GM12865 (cell line): Measurements from ENCODE around the gene RAPGEF2.
A peak's percentile ranks its signal among the peaks of the same experiment; 100 is the strongest.
"Not testable (repeated sequence)": the region's sequence is repeated elsewhere in the genome, so short reads cannot be mapped to it uniquely, and the experiment has no call there.

ENCODE experiments used
- DNase-seq: peaks from one replicate; pipeline ENCODE4 v3.0.0; 2010; ENCODE audit warnings: low read depth
- H3K4me3 ChIP-seq: 2 replicates; pipeline ENCODE4 v1.5.1; 2011; ENCODE audit warnings: mild to moderate bottlenecking, low read depth, low read length, control low read depth
- CTCF ChIP-seq: IDR thresholded peaks from 2 replicates; pipeline ENCODE4 v1.5.1; 2011; ENCODE audit warnings: low read length, control low read depth, low read depth, inconsistent platforms; ENCODE audit not compliant: insufficient read depth; ENCODE audit errors: missing control alignments

RAPGEF2 gene

DNA sequence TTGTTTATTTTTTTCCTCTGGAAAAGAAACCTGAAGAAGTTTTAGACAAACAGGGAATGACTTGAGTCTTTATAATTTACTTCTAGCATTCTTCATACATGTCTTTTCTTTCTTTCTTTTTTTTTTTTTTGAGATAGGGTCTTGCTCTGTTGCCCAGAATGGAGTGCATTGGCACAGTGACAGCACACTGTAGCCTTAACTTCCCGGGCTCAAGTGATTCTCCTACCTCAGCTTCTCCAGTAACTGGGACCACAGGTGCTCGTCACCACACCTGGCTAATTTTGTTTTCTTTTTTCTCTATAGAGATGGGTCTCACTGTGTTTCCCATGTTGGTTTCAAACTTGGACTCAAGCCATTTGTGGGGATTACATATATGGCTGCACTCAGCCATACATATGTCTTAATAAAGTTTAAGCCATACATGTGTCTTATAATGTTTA is 71.8 kb downstream of the RAPGEF2 start:
- TF ChIP-seq CTCF = no peak
- no peak overlapping the region for H3K4me3 ChIP-seq
- DNase-seq = no peak

DNA sequence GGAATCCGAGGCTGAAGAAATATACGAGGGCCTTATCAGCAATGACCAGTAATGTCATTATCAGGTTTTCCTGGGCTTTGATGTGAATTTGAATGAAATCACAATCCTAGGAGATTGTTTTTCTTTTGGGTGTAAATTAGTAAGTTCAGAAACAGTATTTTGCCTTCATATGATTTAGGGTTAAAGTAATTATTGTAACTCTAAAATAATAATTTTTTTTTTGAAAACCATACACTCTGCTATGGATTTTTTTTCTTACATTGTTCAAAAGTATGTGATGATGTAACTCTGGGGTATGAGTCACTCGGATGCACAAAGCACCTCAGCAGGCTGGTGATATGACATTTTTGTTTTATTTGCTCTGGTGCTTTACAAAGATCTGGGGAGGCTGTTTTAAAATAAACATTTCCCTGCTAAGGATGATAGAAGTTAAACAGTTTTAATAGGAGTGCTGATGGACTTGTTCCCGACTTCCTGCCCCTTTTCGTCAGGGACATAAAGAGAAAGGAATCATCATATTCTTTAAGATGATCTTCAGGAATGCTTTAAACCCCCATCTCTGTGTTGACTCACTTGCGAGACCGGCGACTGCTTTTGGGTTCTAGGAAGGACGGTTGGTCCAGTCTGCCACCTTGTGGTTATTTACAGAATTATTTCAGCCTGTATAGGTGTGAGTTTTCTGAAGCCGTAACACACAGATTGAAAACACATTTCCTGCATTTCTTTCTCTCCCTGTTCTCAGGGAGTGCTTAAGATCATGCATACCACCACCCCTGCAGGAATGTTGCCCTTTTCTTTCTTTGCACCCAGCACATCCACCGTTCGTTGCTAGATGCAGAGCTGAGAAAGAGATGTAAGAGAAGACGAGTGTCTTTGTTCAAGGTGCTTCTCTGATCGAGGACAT is 72.5 kb downstream of the RAPGEF2 start:
- no peak overlapping the region for H3K4me3 ChIP-seq
- peak; percentile 60 for TF ChIP-seq CTCF
- peak; percentile 87 for DNase-seq

DNA sequence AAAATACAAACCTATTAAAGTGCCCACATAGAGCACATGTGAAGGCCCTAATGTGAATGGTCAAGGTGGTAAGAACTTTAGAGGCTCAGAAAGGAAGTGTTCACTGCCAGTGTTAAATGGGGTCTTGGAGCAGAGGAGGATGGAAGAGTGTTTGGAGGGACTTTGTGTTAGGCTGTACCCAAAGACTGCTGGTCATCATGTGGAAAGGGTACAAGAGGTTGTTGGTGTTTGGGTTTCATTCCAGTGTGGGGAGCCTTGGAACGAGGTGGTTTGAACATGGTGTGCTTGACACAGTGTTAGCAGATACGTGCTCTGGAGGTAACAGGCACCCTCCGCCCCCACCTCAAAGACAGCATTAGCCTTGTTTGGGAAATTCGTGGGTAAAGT is 73.1 kb downstream of the RAPGEF2 start:
- no peak overlapping the region for H3K4me3 ChIP-seq
- no peak for DNase-seq
- no peak for TF ChIP-seq CTCF

- no peak overlapping the region for H3K4me3 ChIP-seq
- peak; percentile 29 for DNase-seq
- TF ChIP-seq CTCF = no peak
Measured at GRCh38 chr4:159177265-159178150, 74.6 kb downstream of the RAPGEF2 start.

GRCh38 chr4:159178151-159178546 is 75.3 kb downstream of the RAPGEF2 start:
- no peak for DNase-seq
- no peak for TF ChIP-seq CTCF
- H3K4me3 ChIP-seq = no peak overlapping the region

DNA sequence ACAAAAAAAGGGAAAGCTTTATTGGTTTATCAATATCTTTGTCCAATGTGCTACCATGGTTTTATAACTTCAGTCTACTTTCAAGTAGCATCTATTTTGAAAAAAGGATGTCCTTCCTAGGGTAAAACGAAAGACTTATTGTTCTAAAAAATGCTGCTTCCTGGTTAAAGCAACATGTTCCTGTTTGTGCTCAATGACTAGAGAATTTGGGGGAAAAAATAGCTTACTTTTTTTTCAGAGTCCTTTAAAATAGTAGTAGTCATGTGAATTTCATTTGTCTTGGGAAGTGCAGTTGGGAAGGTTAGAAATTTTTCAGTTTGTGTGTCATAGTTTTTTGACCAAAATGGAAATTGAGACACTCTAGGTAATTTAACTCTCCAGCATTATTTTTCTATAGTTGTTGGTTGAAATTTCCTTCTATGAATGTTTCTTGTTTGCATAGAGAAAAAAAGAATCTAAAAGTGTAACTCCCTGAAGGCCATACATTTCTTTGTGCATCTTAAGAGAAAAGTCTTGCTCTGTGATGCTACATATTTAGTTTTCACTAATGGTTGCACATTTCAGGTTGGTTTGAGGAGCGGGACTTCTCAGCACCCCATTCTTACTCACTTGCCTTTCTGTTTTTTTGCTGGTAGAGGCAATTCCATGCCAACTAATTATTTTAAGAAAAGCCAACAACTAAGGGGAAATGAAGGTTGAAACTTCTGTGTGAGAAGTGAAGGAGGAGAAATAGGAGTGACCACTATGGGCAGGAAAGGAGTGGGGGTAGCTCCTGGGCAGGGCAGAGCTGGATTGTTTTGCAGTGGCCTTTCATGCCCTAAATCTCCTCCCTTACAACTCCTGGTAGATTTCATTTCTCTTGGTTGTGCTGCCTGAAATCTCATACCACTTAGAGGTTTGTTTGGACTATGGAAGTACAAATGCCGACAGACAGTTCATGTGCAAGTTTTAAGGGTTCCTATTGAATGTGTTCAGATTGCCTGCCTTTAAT is 76.4 kb downstream of the RAPGEF2 start:
- no peak for TF ChIP-seq CTCF
- no peak for DNase-seq
- H3K4me3 ChIP-seq = peak overlapping the region; percentile 3

DNA sequence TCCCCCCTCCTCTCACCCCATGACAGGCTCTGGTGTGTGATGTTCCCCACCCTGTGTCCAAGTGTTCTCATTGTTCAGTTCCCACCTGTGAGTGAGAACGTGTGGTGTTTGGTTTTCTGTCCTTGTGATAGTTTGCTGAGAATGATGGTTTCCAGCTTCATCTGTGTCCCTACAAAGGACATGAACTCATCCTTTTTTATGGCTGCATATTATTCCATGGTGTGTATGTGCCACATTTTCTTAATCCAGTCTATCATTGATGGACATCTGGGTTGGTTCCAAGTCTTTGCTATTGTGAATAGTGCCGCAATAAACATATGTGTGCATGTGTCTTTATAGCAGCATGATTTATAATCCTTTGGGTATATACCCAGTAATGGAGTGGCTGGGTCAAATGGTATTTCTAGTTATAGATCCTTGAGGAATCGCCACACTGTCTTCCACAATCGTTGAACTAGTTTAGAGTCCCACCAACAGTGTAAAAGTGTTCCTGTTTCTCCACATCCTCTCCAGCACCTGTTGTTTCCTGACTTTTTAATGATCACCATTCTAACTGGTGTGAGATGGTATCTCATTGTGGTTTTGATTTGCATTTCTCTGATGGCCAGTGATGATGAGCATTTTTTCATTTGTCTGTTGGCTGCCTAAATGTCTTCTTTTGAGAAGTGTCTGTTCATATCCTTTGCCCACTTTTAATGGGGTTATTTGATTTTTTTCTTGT is 81.2 kb downstream of the RAPGEF2 start:
- H3K4me3 ChIP-seq, DNase-seq: not testable (repeated sequence)
